Liver (tissue), 9 donors: ENCODE results near the gene PTPRN2. TPM values are rescaled to one million over a fixed set of nuclear protein-coding genes. Genes with fewer than 3 reads are reported as not detected.

Experiments
- DNase-seq: peaks from one replicate; pipeline ENCODE4 v3.0.0-alpha.2; 2017; ENCODE audit warnings: low spot score
- H3K27ac ChIP-seq, 2 donors: one replicate each; pipeline ENCODE4 v1.7.0; 2013; ENCODE audit warnings: inconsistent platforms in 2 of 2, low read length in 2 of 2, control low read depth in 1 of 2, low read depth in 1 of 2, mild to moderate bottlenecking in 1 of 2
- H3K27me3 ChIP-seq, 4 donors: one replicate each; pipeline versions ENCODE4 v1.6.1 to v1.7.0; 2013; ENCODE audit warnings: low read length in 3 of 4, inconsistent platforms in 1 of 4, mild to moderate bottlenecking in 1 of 4, moderate library complexity in 1 of 4; ENCODE audit not compliant: control insufficient read depth in 4 of 4, insufficient read depth in 4 of 4
- H3K36me3 ChIP-seq, 4 donors: one replicate each; pipeline versions ENCODE4 v1.6.1 to v1.7.0; 2013; ENCODE audit warnings: low read length in 3 of 4, mild to moderate bottlenecking in 3 of 4, low read depth in 1 of 4, moderate library complexity in 1 of 4; ENCODE audit not compliant: control insufficient read depth in 4 of 4, insufficient read depth in 3 of 4
- H3K4me1 ChIP-seq, 4 donors: one replicate each; pipeline versions ENCODE4 v1.6.1 to v1.7.0; 2013; ENCODE audit warnings: low read length in 3 of 4, mild to moderate bottlenecking in 3 of 4, moderate library complexity in 1 of 4; ENCODE audit not compliant: control insufficient read depth in 4 of 4, insufficient read depth in 4 of 4
- H3K4me3 ChIP-seq, 3 donors: one replicate each; pipeline versions ENCODE4 v1.6.1 to v1.7.0; 2013; ENCODE audit warnings: low read length in 3 of 3, control low read depth in 1 of 3, low read depth in 1 of 3, mild to moderate bottlenecking in 1 of 3
- H3K9ac ChIP-seq, 2 donors: one replicate each; pipeline ENCODE4 v1.7.0; 2013; ENCODE audit warnings: low read length in 2 of 2, mild to moderate bottlenecking in 2 of 2, moderate library complexity in 2 of 2, control low read depth in 1 of 2, low read depth in 1 of 2
- H3K9me3 ChIP-seq, 4 donors: one replicate each; pipeline versions ENCODE4 v1.6.1 to v1.7.0; 2013; ENCODE audit warnings: low read length in 3 of 4; ENCODE audit not compliant: control insufficient read depth in 4 of 4
- EGR1 ChIP-seq, 2 donors: IDR thresholded peaks; 2 replicates each; pipeline ENCODE4 v1.6.1; 2016 to 2018; ENCODE audit warnings: antibody characterized with exemption in 2 of 2, low read depth in 2 of 2
- FOXA1 ChIP-seq: IDR thresholded peaks from 2 replicates; pipeline ENCODE4 v1.6.1; 2016; ENCODE audit warnings: antibody characterized with exemption
- FOXA2 ChIP-seq: IDR thresholded peaks from 2 replicates; pipeline ENCODE4 v1.6.1; 2016; ENCODE audit warnings: antibody characterized with exemption
- GABPA ChIP-seq, 2 donors: IDR thresholded peaks in 1 of 2; conservative IDR thresholded peaks in 1 of 2; 2 replicates each; pipeline ENCODE4 v1.6.1; 2016; ENCODE audit warnings: antibody characterized with exemption in 2 of 2, mild to moderate bottlenecking in 1 of 2, moderate library complexity in 1 of 2
- HNF4G ChIP-seq: IDR thresholded peaks from 2 replicates; pipeline ENCODE4 v1.6.1; 2016; ENCODE audit warnings: antibody characterized with exemption
- JUND ChIP-seq, 2 donors: IDR thresholded peaks; 2 replicates each; pipeline ENCODE4 v1.6.1; 2016; ENCODE audit warnings: antibody characterized with exemption in 2 of 2
- NR2F2 ChIP-seq: IDR thresholded peaks from 2 replicates; pipeline ENCODE4 v1.6.1; 2016; ENCODE audit warnings: antibody characterized with exemption
- RAD21 ChIP-seq, 2 donors: IDR thresholded peaks; 2 replicates each; pipeline ENCODE4 v1.6.1; 2016; ENCODE audit warnings: antibody characterized with exemption in 2 of 2, mild to moderate bottlenecking in 2 of 2
- RXRA ChIP-seq, 2 donors: IDR thresholded peaks; 2 replicates each; pipeline ENCODE4 v1.6.1; 2017 to 2018; ENCODE audit warnings: antibody characterized with exemption in 2 of 2, mild to moderate bottlenecking in 1 of 2
- SP1 ChIP-seq: IDR thresholded peaks from 2 replicates; pipeline ENCODE4 v1.6.1; 2018; ENCODE audit warnings: antibody characterized with exemption, mild to moderate bottlenecking
- TAF1 ChIP-seq: conservative IDR thresholded peaks from 2 replicates; pipeline ENCODE4 v1.6.1; 2016; ENCODE audit warnings: antibody characterized with exemption, mild to moderate bottlenecking
- YY1 ChIP-seq: IDR thresholded peaks from 2 replicates; pipeline ENCODE4 v1.6.1; 2016; ENCODE audit warnings: antibody characterized with exemption, mild to moderate bottlenecking
- ZBTB33 ChIP-seq: IDR thresholded peaks from 2 replicates; pipeline ENCODE4 v1.6.1; 2016; ENCODE audit warnings: antibody characterized with exemption
- WGBS: extraction: QIAGEN DNeasy Blood & Tissue Kit; methylation state at CpG from one replicate; pipeline ENCODE4 v1.1.7; 2013; 5-methylcytosine and 5-hydroxymethylcytosine counted together
- polyA plus RNA-seq, 2 donors: library from polyadenylated mRNA; stranded (reverse) in 1 of 2; unstranded in 1 of 2; fragments of 200-250 nt in 1 of 2; fragments of >200 nt in 1 of 2; fragmentation: Nextera tagmentation in 1 of 2; extraction: Ambion mirVana in 1 of 2; gene quantifications; one replicate each; pipeline versions ENCODE4 v1.2.1 to v1.2.3, GENCODE V29; 2013 to 2015
- total RNA-seq, 2 donors: library from RNA; depleted of rRNA; stranded (reverse); fragments of >200 nt; gene quantifications; one replicate each; pipeline ENCODE4 v1.2.3, GENCODE V29; 2014
- TF ChIP-seq, protein P1 (sequence below): fragments of 150-350 bp; IDR thresholded peaks from 2 replicates; pipeline ENCODE4 v1.5.1; 2017; ENCODE audit warnings: improper control_type of control experiment, low read depth, low read length; ENCODE audit not compliant: missing input control
- TF ChIP-seq, protein P2 (sequence below): IDR thresholded peaks from 2 replicates; pipeline ENCODE4 v1.6.1; 2016; ENCODE audit warnings: antibody characterized with exemption
- TF ChIP-seq, protein P3 (sequence below): IDR thresholded peaks from 2 replicates; pipeline ENCODE4 v1.6.1; 2016; ENCODE audit warnings: antibody characterized with exemption, mild to moderate bottlenecking
- TF ChIP-seq, protein P4 (sequence below): IDR thresholded peaks from 2 replicates; pipeline ENCODE4 v1.6.1; 2016; ENCODE audit warnings: antibody characterized with exemption
- donor health status: healthy.
- donor health status: healthy.
- donor health status: healthy.
- donor health status: healthy.
- donor health status: healthy.

PTPRN2 gene
- total and polyA plus RNA-seq, 4 donors = 0.75 to 1.9 (median 1.1) TPM

GRCh38 chr7:157584420-157584819 is 1003.2 kb downstream of the PTPRN2 start:
- 87% methylated on average over 9 of the region's 9 CpGs for WGBS

DNA sequence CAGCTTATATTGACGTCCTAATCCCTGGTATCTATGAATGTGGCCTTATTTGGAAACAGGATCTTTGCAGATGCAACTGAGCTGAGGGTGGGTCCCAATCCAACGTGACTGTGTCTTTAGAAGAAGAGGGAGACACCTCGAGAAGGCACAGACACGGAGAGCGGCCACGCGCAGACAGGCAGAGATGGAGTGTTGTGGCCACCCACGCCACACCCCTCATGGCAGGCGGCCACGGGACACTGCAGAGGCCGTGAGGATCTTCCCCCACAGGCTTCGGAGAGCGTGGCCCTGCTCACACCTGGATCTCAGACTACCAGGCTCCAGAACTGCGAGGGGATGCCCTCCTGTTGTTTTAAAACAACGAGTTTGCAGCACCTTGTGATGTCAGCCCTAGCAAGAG is 1005.9 kb downstream of the PTPRN2 start:
- Histone ChIP-seq H3K27ac (no peak overlapping the region), H3K27me3 (peaks cover 0 to 9% (median 0%) of the 10 kb centered on the region in 4 donors), H3K36me3 (no peaks in the 10 kb centered on the region), H3K9me3 (no peaks in the 10 kb centered on the region), H3K9ac (no peak overlapping the region), H3K4me3 (no peak overlapping the region), H3K4me1 (no peaks in the 10 kb centered on the region)
- no peak for DNase-seq
- TF ChIP-seq SP1 = no peak
- no peak for TF ChIP-seq HNF4G
- TF ChIP-seq JUND (IDR thresholded peaks at IDR 0.05) = no peak
- WGBS = 79% methylated on average over 15 of the region's 15 CpGs

More at GRCh38 chr7:157584420-157584819, 1003.2 kb downstream of the PTPRN2 start:
- Histone ChIP-seq H3K27ac (no peak overlapping the region), H3K27me3 (peaks cover 0 to 5% (median 0%) of the 10 kb centered on the region in 4 donors), H3K4me1 (no peaks in the 10 kb centered on the region), H3K4me3 (no peak overlapping the region), H3K9me3 (no peaks in the 10 kb centered on the region), H3K9ac (no peak overlapping the region), H3K36me3 (no peaks in the 10 kb centered on the region)
- TF ChIP-seq RAD21 (IDR thresholded peaks at IDR 0.05) (no peak), EGR1 (IDR thresholded peaks at IDR 0.05; ENCODE audit: low read depth in 2 of 2) (no peak), FOXA1 (no peak), TAF1 (no peak)
- TF ChIP-seq, protein P1, sequence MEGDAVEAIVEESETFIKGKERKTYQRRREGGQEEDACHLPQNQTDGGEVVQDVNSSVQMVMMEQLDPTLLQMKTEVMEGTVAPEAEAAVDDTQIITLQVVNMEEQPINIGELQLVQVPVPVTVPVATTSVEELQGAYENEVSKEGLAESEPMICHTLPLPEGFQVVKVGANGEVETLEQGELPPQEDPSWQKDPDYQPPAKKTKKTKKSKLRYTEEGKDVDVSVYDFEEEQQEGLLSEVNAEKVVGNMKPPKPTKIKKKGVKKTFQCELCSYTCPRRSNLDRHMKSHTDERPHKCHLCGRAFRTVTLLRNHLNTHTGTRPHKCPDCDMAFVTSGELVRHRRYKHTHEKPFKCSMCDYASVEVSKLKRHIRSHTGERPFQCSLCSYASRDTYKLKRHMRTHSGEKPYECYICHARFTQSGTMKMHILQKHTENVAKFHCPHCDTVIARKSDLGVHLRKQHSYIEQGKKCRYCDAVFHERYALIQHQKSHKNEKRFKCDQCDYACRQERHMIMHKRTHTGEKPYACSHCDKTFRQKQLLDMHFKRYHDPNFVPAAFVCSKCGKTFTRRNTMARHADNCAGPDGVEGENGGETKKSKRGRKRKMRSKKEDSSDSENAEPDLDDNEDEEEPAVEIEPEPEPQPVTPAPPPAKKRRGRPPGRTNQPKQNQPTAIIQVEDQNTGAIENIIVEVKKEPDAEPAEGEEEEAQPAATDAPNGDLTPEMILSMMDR = no peak
- TF ChIP-seq, protein P2, sequence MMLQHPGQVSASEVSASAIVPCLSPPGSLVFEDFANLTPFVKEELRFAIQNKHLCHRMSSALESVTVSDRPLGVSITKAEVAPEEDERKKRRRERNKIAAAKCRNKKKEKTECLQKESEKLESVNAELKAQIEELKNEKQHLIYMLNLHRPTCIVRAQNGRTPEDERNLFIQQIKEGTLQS = no peak
- no peak for DNase-seq

DNA sequence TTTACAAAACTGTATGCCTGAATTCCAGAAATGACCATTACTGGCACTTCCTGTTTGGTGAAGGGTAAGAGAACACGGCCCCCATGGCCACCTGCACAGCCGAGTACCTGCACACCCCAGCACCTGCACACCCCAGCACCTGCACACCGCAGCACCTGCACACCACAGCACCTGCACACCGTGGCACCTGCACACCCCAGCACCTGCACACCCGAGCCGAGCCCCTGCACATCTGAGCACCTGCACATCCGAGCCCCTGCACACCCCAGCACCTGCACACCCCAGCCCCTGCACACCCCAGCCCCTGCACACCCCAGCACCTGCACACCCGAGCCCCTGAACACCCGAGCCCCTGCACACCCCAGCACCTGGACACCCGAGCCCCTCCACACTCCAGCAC is 1007.3 kb downstream of the PTPRN2 start:
- 76% methylated on average over 10 of the region's 10 CpGs for WGBS
- Histone ChIP-seq H3K9me3 (no peaks in the 10 kb centered on the region), H3K4me3 (no peak overlapping the region), H3K9ac (no peak overlapping the region), H3K4me1 (no peaks in the 10 kb centered on the region), H3K27me3 (peaks cover 0 to 4% (median 0%) of the 10 kb centered on the region in 4 donors), H3K27ac (no peak overlapping the region), H3K36me3 (no peaks in the 10 kb centered on the region)
- no peak for DNase-seq
- no peak for TF ChIP-seq NR2F2
- TF ChIP-seq ZBTB33 = no peak
- no peak for TF ChIP-seq JUND (IDR thresholded peaks at IDR 0.05)
- TF ChIP-seq HNF4G = no peak
- TF ChIP-seq, protein P2 = no peak
- TF ChIP-seq, protein P3, sequence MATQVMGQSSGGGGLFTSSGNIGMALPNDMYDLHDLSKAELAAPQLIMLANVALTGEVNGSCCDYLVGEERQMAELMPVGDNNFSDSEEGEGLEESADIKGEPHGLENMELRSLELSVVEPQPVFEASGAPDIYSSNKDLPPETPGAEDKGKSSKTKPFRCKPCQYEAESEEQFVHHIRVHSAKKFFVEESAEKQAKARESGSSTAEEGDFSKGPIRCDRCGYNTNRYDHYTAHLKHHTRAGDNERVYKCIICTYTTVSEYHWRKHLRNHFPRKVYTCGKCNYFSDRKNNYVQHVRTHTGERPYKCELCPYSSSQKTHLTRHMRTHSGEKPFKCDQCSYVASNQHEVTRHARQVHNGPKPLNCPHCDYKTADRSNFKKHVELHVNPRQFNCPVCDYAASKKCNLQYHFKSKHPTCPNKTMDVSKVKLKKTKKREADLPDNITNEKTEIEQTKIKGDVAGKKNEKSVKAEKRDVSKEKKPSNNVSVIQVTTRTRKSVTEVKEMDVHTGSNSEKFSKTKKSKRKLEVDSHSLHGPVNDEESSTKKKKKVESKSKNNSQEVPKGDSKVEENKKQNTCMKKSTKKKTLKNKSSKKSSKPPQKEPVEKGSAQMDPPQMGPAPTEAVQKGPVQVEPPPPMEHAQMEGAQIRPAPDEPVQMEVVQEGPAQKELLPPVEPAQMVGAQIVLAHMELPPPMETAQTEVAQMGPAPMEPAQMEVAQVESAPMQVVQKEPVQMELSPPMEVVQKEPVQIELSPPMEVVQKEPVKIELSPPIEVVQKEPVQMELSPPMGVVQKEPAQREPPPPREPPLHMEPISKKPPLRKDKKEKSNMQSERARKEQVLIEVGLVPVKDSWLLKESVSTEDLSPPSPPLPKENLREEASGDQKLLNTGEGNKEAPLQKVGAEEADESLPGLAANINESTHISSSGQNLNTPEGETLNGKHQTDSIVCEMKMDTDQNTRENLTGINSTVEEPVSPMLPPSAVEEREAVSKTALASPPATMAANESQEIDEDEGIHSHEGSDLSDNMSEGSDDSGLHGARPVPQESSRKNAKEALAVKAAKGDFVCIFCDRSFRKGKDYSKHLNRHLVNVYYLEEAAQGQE = no peak
- no peak for TF ChIP-seq RAD21 (IDR thresholded peaks at IDR 0.05)
- no peak for TF ChIP-seq GABPA (IDR thresholded peaks at IDR 0.05 in 1 of 2, conservative IDR thresholded peaks at IDR 0.05 in 1 of 2)
- no peak for TF ChIP-seq SP1
- TF ChIP-seq, protein P4, sequence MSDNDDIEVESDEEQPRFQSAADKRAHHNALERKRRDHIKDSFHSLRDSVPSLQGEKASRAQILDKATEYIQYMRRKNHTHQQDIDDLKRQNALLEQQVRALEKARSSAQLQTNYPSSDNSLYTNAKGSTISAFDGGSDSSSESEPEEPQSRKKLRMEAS = no peak
- no peak for TF ChIP-seq TAF1
- no peak for TF ChIP-seq FOXA2
- no peak for TF ChIP-seq RXRA (IDR thresholded peaks at IDR 0.05)
- TF ChIP-seq YY1 = no peak
- no peak for TF ChIP-seq FOXA1
- TF ChIP-seq EGR1 (IDR thresholded peaks at IDR 0.05; ENCODE audit: low read depth in 2 of 2) = no peak
- TF ChIP-seq, protein P1 = no peak
